ENCODE results near the gene CCSER1.

DNA sequence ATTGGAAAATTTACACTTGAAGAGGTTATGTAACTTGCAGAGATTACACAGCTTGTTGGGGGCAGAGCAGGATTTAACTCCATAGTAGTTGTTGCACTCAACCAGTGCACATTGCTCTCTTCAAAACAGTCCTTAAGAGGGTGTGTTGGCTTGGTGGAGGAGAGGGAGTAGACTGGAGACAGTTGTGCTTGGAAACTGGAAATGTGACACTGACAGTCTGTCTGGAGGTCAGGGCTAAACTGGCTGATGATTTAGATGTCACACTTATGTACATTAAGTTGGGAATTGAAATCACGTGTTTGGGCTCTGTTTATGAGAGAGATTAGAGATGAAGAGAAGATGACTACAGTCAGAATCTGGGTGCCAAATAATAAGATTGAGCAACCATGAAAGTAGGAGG, 32.9 kb downstream of the CCSER1 start:
- TF ChIP-seq, protein P1, sequence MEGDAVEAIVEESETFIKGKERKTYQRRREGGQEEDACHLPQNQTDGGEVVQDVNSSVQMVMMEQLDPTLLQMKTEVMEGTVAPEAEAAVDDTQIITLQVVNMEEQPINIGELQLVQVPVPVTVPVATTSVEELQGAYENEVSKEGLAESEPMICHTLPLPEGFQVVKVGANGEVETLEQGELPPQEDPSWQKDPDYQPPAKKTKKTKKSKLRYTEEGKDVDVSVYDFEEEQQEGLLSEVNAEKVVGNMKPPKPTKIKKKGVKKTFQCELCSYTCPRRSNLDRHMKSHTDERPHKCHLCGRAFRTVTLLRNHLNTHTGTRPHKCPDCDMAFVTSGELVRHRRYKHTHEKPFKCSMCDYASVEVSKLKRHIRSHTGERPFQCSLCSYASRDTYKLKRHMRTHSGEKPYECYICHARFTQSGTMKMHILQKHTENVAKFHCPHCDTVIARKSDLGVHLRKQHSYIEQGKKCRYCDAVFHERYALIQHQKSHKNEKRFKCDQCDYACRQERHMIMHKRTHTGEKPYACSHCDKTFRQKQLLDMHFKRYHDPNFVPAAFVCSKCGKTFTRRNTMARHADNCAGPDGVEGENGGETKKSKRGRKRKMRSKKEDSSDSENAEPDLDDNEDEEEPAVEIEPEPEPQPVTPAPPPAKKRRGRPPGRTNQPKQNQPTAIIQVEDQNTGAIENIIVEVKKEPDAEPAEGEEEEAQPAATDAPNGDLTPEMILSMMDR (IDR thresholded peaks at IDR 0.05; ENCODE audit: borderline replicate concordance, extremely low read depth, low read length, poor library complexity, severe bottlenecking): no peak
- TF ChIP-seq EZH2 (IDR thresholded peaks at IDR 0.05; ENCODE audit: borderline replicate concordance, low read depth, low read length, severe bottlenecking): no peak
